AG04449 (cell line): Measurements from ENCODE around the gene CCDC70.

Source experiments
- CTCF ChIA-PET: fragments of 350-600 bp; formaldehyde crosslinking; extraction: SDS; loops from one replicate; lab custom pipeline; 2021; ENCODE audit warnings: antibody characterized with exemption; lab: Yijun Ruan, JAX
- POLR2A ChIA-PET: fragments of 400-600, 350-600 bp; formaldehyde crosslinking; extraction: SDS; loops from one replicate; lab custom pipeline; 2020; ENCODE audit warnings: antibody characterized with exemption, inconsistent platforms; lab: Yijun Ruan, JAX
- DNase-seq: peaks from one replicate; pipeline ENCODE4 v3.0.0-alpha.2; 2010; ENCODE audit warnings: low read depth, low spot score
- H3K4me3 ChIP-seq: 2 replicates; pipeline ENCODE4 v1.5.1; 2011; ENCODE audit warnings: low read depth, mild to moderate bottlenecking, control low read depth, low read length
- TF ChIP-seq, protein P1 (sequence below): IDR thresholded peaks from one replicate; pipeline ENCODE4 v1.5.1; 2011; ENCODE audit warnings: mild to moderate bottlenecking, moderate library complexity, low read length, control low read depth, inconsistent platforms; ENCODE audit not compliant: insufficient read depth; ENCODE audit errors: missing control alignments

The CCDC70 gene

DNA sequence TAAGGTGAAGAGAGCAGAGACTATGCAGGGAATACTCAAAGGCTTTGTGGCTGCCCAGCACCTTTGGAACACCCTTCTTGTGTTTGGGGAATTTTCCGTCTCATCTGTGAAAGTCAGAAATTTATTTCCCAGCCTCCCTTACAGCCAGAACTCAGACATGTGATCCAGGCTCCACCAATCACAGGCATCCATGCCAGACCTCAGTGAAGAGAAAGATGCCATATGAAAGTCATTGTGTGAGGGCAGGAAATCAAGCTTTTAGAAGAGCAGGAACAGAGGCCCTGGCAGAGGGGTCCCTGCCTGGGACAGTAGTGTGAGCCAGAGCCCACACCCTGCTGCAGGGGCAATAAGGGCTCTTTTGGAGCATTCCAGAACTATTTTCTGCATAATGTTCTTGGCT is 12.1 kb downstream of the CCDC70 start:
- ChIA-PET POLR2A (no interaction called here), CTCF (no interaction called here)

DNA sequence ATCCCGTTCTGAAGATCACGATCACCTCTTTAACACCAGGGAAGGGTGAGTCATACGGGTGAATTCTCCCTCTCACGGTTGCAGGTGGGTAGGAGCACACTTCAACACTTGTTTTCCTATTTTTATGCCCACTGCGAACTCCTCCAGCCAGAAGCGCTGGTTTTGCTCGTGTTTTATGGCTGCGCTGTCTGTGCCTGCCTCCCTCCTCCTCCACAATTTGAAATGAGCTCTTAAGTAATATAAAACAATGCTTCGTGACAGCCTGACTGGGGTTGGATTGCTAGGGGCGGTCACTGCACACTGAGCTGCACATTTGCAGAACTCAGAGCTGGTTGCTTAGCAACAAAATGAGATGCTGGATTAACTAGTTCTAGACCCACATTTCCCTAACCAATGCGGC is 12.9 kb downstream of the CCDC70 start:
- TF ChIP-seq, protein P1, sequence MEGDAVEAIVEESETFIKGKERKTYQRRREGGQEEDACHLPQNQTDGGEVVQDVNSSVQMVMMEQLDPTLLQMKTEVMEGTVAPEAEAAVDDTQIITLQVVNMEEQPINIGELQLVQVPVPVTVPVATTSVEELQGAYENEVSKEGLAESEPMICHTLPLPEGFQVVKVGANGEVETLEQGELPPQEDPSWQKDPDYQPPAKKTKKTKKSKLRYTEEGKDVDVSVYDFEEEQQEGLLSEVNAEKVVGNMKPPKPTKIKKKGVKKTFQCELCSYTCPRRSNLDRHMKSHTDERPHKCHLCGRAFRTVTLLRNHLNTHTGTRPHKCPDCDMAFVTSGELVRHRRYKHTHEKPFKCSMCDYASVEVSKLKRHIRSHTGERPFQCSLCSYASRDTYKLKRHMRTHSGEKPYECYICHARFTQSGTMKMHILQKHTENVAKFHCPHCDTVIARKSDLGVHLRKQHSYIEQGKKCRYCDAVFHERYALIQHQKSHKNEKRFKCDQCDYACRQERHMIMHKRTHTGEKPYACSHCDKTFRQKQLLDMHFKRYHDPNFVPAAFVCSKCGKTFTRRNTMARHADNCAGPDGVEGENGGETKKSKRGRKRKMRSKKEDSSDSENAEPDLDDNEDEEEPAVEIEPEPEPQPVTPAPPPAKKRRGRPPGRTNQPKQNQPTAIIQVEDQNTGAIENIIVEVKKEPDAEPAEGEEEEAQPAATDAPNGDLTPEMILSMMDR, result no peak
- ChIA-PET CTCF (no interaction called here), POLR2A (interaction anchor here (0.8 kb wide), 1 partner anchor 421 kb away, joined by 3 read pairs; no protein-coding TSS in a partner anchor)
- no peak for DNase-seq
- no peak overlapping the region for H3K4me3 ChIP-seq

More for the DNA sequence above, 12.1 kb downstream of the CCDC70 start:
- TF ChIP-seq, protein P1, result no peak
- DNase-seq, result no peak
- no peak overlapping the region for H3K4me3 ChIP-seq

DNA sequence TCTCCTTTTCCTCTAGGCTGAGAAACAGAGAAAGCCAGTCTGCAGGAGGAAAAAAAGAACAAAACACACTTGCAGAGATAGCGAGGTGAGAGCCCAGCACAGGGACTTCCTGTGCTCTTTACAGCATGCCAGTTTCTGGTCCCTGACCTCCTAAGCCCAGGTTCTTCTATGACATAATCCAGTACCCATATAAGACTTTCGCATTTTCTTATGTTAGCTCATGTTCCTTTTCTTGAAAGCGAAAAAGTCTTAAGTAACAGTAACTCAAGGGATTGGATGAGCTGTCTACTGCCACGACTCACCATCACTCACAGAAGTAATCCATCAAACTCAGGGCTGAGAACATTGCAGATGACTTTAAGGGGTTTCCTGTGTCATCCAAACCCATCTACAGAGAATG is 17.4 kb downstream of the CCDC70 start:
- TF ChIP-seq, protein P1, result no peak
- POLR2A ChIA-PET, result no interaction called here
- CTCF ChIA-PET, result no interaction called here
- H3K4me3 ChIP-seq, result no peak overlapping the region
- no peak for DNase-seq

DNA sequence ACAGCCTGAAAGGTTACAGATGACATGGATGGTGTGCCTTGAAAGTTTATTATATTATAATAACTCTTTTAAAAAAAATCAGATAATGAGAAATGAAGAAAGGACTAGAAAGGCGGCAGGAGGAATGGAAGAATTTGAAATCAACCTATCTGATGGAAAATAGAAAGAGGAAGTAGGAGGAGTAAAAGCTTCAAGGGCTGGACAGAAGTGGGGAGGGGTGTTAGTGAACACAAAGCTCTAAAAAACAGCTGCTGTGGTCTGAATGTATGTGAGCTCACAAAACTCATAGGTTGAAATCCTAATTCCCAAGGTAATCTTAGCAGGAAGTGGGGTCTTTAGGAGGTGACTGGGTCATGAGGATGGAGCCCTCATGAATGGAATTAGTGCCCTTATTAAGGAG is 19.5 kb downstream of the CCDC70 start:
- POLR2A ChIA-PET, result no interaction called here
- DNase-seq, result no peak

DNA sequence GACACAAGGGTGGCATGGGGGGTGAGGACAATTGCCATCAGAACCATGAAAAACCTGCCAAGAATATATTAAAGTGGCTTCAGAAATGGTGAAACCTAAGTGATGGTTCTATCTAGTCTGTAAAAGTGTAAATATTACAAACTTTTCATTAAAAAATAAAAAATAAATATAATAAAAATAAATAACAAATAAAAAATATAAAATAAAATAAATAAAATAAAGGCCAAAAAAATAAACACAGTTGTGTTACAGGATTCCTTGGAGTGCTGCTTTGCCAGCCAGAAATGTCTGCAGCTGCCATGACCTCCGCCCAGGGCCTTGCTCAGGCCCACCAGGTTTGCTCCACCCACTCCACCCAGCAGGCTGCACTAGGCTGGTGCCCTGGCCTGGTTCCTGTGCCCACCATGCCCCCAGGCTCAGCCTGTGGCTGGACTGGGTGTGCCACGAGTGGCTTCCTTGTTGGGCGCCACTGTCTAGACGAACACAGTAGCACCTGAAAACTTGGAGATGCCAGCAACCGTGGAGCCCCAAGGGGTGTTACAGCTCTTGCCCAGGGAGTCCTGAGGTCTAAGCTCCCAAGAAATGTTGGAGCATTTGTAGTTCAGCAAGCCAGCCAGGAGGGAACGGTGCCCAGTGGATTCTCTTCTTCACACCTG is 20.9 kb downstream of the CCDC70 start:
- DNase-seq, result no peak
- TF ChIP-seq, protein P1, result no peak
- H3K4me3 ChIP-seq, result no peak overlapping the region
- CTCF ChIA-PET, result no interaction called here
- POLR2A ChIA-PET, result no interaction called here

More for the DNA sequence above, 19.5 kb downstream of the CCDC70 start:
- H3K4me3 ChIP-seq, result no peak overlapping the region
- TF ChIP-seq, protein P1, result no peak
- CTCF ChIA-PET, result interaction anchor here (1.2 kb wide), 1 partner anchor 10 kb away, joined by 3 read pairs; no protein-coding TSS in a partner anchor

DNA sequence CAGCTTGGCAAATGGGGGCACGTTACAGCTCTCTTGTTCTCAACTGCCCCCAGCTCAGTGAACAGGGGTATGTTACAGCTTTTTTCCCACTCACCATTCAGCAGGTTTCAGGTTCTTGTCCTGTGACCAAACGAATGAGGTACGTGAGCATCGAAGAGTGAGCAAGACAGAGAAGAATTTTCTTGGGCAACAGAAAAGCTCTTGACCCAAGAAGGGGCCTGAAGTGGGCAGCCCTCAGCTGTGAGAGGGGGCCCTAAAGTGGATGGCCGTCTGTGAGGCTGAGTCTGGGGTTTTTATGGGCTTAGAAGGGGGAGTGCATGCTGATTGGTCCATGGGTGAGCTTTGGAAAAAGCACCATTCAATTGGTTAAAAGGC is 21.4 kb downstream of the CCDC70 start:
- TF ChIP-seq, protein P1, result no peak
- DNase-seq, result no peak
- H3K4me3 ChIP-seq, result no peak overlapping the region
- ChIA-PET POLR2A (no interaction called here), CTCF (no interaction called here)
